ENCODE measurements around the gene FANCC.

DNA sequence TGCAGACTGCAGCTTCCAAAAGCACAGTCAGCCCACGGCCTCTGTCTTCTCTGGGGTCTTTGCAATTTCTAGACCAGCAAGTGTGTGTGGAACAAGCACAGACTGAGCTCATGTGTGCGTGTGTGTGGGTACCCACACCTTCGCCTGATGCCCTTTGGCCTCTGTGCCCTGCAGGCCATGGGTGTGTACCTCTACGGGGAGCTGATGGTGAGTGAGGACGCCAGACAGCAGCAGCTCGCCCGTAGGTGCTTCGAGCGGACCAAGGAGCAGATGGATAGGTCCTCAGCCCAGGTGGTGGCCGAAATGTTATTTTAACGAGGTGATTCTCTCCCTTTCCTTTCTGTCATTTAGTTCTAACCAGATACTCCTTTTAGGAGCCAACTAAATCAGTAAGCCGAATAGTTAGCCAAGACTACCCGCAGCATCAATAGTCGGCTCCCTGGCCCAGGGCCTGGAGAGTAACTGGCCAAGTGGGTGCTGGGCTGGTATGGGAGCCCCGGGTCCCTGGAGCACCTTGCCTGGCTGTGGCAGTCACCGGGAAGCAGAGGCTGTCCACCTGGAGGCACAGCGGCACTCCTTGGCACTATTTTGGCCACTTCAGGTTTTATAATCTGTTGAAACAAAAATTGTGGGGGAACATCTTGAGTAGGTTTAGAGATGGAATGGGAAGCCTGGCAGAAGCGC lies 235.0 kb downstream of the FANCC start:
- TF ChIP-seq CTCF (IDR thresholded peaks at IDR 0.05; ENCODE audit: poor library complexity) (no peak), EZH2 (IDR thresholded peaks at IDR 0.05; ENCODE audit: borderline replicate concordance) (no peak), EZH2phosphoT487 (IDR thresholded peaks at IDR 0.05; ENCODE audit: low read depth, severe bottlenecking, unreplicated experiment) (no peak)
